ENCODE results near the gene FERD3L. TPM values are rescaled to one million over a fixed set of nuclear protein-coding genes. Genes with fewer than 3 reads are reported as not detected.
"Not testable (repeated sequence)": the region's sequence is repeated elsewhere in the genome, so short reads cannot be mapped to it uniquely, and the experiment has no call there.

Gene FERD3L
- not detected for polyA plus RNA-seq (ENCODE audit: insufficient read length)
- long read RNA-seq, donor 1: 0 reads
- long read RNA-seq, donor 2: 0 reads
- long read RNA-seq, donor 3: 0 reads
- long read RNA-seq, donor 4: 0 reads
- long read RNA-seq, donor 5: 0 reads
- long read RNA-seq, donor 6: 0 reads
- long read RNA-seq, donor 7: 0 reads
- long read RNA-seq, donor 8: 0 reads

DNA sequence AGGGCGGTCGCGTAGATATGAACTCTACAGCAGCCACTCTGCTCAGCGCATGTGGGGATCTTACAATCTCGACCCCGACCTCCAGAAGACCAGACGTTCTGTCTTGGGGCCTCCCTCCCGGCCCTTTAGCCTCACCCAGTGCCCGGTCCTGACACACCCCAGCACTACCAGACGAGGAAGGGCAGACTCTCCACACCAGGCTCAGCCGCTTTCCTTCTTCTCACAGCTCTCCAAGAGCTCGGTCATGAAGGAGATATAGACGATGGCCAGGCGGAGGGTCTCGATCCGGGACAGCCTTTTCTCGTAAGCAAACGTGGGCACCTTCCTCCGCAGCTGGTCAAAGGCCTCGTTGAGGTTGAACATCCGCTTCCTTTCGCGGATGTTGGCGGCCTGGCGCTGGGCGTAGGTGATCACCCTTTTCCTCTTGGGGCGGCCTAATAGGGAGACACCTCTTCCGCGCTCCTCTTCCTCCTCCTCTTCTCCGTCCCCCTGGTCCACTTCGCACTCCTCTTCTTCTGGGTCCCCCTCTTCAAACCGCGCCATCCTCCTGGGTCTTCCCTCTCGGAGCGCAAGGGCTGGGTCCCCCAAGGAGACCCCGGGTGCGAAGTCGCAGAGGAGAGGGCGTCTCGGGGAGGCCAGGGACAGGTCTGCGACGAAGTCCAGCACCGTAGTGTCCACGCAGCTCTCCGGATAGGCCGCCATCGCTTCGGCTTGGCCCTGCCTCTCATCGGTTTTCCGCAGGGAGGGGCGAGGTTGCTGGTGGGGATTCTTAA, at the start of gene FERD3L:
FERD3L (minus strand) TSS at position 761 of the 773 bp plus-strand sequence; CDS start at position 702, 59 bp downstream.
- DNase-seq: no peak

DNA sequence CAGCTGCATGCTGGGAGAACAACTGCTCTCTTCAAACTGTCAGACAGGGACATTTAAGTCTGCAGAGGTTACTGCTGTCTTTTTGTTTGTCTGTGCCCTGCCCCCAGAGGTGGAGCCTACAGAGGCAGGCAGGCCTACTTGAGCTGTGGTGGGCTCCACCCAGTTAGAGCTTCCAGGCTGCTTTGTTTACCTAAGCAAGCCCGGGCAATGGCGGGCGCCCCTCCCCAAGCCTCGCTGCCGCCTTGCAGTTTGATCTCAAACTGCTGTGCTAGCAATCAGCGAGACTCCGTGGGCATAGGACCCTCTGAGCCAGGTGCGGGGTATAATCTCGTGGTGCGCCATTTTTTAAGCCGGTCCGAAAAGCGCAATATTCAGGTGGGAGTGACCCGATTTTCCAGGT, 49.2 kb upstream of the FERD3L start:
- DNase-seq: not testable (repeated sequence)

DNA sequence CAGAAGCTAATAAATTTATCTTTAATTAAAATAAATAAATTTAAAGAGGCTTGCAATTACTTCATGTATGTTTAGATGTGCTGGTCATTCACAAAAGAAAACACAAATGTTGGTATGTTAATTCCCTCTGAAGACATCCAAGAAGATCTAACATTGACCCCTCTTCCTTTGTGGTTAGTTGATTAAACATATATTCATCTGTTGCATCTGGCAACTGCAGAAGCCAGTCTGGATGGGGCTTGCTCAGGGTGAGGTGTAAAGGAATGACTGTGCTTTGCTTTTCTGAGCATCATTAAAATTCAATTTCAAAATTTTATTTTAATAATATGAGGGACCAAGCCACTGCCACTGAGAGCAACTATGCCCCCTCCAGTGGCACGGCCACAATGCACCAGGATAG, 36.4 kb upstream of the FERD3L start:
- no peak for DNase-seq

- no peak for DNase-seq
These were observed 33.4 kb upstream of the FERD3L start for GRCh38 chr7:19178595-19178994.

DNA sequence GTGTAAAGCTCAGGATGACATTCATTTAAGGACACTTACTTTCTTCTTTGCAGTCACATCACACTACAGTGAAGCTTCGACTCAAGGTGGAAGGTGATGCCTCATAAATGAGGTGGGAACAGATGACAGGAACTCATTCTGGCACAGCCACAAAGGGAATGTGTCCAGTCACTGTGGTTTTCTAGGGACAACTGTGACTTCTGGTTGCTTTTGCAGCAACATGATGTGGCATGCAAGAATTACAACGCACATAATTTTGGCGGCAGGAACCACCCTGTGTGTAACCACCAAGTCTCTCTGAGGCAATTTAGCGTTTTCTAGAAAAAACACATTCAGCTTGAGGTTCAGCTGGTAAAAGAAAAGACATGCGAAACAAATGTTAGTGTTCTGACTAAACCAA, 32.0 kb upstream of the FERD3L start:
- DNase-seq: no peak

GRCh38 chr7:19175241-19175640, 30.0 kb upstream of the FERD3L start:
- no peak for DNase-seq

DNA sequence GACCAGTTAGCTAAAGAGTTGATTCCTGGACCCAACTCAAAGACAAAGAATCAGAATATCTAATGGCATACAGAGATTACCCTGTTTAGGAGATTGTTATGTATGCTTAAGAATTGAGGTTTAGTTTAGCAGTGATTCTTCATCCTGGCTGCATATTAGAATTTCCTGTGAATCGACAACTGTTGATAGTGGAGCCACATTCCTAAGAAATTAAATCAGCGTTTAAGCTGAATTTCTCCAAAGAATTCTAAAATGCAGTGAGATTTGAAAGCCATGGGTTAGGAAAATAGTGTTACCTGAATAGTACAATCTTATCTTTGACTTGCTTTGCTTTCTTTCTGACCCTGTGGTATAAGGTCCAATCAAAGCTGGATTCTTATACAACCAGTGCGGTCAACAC, 16.4 kb upstream of the FERD3L start:
- no peak for DNase-seq

GRCh38 chr7:19146699-19147098, 1.5 kb upstream of the FERD3L start:
- DNase-seq: peak; percentile 46

GRCh38 chr7:19145434-19146115, 354 bp upstream of the FERD3L start:
- no peak for DNase-seq

DNA sequence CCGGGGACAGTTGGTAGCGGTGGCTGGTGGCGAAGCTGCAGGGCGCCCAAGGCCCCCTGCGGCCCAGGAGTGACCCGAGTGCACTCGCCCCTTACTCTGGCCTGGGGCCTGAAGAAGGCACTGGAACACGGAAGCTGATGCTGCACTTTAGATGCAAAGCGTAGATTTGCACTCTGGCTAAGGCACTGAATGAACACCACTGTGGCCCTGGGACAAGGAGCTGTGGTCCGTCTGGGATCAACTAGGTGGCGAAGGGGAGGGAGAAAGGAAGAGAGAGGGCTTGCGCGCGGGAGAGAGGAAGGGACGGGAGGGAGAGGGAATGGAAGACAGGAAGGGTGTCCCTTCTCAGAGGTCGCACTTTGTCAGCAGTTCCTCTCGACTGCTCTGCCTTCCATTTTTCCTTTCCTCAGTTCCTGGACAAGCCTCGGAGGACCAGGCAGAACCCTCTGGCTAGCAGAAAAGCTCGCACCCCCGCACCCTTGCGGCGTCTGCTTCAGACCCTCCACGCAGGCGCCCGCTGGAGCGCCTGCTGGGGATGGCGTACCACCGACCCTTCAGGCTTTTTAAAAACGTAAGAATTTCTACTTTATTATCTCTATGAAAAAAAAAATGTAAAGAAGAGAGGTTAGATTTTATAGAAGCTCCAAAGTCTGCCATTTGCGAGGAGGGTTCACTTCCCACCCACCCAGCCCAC, 1.2 kb downstream of the FERD3L start:
- no peak for DNase-seq

GRCh38 chr7:19139706-19140327, 5.4 kb downstream of the FERD3L start:
- DNase-seq: no peak

- DNase-seq: no peak
These were observed 11.3 kb downstream of the FERD3L start for GRCh38 chr7:19133886-19134285.

GRCh38 chr7:19133390-19133789, 11.8 kb downstream of the FERD3L start:
- DNase-seq: no peak

- no peak for DNase-seq
These were observed 16.4 kb downstream of the FERD3L start for GRCh38 chr7:19128856-19129255.

DNA sequence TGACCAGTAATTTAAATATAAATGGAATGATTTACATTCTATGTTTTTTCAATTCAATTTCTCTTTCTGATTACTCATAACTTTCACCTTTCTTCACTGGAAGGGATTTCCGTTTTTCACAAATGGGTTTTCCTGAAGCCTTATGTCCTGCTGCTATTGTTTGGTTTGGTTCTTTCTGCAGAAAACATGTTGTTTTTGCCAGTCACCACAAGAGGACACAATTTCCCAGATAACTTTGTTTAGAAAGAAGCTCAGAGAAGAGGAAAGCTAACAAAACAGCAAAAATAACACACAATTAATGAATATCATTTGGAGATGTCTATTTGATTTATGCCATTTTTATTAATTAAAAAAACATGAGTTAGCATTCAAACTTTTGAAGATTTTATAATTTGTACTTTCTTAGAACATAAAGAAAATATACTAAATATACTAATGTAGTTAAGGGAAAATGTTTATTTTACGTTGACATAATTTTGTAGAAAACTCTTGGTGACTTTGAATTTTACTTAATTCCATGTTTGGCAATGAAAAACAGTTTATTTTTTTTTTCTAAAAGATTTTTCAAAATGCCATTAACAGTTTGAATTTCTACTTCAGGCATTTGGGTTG, 23.1 kb downstream of the FERD3L start:
- no peak for DNase-seq

GRCh38 chr7:19119870-19120486, 25.2 kb downstream of the FERD3L start:
- DNase-seq: no peak

- no peak for DNase-seq
These were observed 25.8 kb downstream of the FERD3L start for GRCh38 chr7:19119372-19119771.

DNA sequence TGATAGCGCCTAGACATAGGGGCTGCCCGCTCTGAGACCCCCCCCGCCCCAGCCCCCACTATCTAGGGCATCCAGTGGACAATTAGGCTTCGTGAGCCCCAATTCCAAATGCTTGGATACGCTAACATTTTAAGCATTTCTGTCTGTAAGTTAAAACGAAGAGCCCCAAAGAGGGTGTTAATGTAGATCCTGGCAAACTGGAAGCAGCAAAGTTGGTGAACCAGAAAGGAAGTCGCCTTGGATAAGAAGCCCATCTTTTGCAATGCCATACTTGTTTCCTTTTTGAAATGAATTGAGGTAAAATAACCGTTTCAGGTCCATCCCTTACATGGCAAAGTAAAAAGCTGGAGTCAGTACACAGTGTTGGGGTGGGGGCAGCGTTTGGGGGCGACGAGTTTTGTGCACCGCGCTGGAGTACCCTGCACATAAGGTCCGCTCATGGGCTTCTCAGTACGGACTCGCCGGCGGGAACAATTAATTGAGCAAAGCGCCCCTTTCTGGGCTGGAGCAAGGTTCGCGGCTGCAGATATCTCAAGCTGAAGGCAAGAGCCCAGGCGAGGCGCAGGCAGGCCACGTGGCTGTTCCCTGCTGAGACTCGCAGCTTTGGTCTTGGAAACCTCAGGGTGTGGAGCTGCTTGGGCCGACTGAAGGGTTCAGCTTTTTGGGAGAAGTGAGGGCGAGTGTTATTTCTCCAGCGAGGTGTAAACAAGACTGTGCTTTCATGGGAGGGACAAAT, 26.4 kb downstream of the FERD3L start:
- no peak for DNase-seq

DNA sequence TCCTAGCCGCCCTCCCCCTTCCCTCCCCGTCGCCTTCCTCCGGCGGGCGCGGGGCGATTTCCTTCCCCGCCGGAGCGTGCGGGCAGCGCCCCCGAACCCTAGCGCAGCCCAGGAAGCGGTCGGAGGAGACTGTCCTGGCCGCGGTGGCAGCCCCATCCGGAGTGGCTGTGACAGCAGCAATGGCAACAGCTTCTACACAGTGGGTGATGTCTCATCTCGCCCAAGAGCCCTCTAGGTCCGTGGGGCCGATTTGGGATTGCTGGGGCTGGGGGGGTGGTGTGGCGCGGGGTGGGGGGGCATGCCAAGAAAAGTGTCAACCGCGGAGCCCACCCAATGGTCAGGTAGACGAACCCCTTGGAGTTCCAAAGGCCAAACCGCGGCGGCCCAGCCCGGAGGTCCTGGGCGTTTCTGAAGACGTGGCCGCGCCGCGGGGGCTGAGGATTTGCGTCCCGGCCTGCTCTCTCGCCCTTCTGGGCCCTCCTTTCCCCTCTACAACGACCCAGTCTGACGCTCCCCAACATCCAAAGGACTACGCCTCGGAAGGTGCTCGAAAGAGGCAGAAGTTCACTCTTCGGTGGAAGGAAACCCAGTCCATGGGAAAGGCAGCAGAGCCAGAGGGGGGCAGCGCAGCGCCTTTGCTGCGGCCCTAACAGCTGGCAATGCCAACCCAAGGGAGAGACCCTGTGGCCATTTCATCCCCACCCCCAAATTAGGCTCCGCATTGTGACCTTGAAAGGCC, 27.2 kb downstream of the FERD3L start:
- DNase-seq: no peak
